Measurements from ENCODE around the gene EXOG.

EXOG gene

DNA sequence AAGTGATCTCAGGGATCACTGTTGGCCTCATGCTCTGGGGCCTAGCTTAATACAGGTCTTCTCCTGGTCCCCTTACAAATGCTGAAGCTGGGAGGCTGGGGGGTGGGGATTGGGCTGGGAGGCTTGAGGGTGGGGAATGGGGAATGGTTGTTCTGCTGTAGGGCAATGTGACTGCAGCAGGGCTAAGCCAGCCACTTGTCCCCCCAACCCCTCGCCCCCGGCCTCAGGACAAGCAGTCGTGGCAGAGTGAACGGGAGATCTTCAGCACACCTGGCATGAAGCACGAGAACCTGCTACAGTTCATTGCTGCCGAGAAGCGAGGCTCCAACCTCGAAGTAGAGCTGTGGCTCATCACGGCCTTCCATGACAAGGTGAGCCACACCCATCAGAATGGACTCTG, 17.2 kb upstream of the EXOG start:
- no peak for DNase-seq (ENCODE audit: low read depth)
- TF ChIP-seq, protein P1, sequence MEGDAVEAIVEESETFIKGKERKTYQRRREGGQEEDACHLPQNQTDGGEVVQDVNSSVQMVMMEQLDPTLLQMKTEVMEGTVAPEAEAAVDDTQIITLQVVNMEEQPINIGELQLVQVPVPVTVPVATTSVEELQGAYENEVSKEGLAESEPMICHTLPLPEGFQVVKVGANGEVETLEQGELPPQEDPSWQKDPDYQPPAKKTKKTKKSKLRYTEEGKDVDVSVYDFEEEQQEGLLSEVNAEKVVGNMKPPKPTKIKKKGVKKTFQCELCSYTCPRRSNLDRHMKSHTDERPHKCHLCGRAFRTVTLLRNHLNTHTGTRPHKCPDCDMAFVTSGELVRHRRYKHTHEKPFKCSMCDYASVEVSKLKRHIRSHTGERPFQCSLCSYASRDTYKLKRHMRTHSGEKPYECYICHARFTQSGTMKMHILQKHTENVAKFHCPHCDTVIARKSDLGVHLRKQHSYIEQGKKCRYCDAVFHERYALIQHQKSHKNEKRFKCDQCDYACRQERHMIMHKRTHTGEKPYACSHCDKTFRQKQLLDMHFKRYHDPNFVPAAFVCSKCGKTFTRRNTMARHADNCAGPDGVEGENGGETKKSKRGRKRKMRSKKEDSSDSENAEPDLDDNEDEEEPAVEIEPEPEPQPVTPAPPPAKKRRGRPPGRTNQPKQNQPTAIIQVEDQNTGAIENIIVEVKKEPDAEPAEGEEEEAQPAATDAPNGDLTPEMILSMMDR (conservative IDR thresholded peaks at IDR 0.05; ENCODE audit: low read length): no peak

DNA sequence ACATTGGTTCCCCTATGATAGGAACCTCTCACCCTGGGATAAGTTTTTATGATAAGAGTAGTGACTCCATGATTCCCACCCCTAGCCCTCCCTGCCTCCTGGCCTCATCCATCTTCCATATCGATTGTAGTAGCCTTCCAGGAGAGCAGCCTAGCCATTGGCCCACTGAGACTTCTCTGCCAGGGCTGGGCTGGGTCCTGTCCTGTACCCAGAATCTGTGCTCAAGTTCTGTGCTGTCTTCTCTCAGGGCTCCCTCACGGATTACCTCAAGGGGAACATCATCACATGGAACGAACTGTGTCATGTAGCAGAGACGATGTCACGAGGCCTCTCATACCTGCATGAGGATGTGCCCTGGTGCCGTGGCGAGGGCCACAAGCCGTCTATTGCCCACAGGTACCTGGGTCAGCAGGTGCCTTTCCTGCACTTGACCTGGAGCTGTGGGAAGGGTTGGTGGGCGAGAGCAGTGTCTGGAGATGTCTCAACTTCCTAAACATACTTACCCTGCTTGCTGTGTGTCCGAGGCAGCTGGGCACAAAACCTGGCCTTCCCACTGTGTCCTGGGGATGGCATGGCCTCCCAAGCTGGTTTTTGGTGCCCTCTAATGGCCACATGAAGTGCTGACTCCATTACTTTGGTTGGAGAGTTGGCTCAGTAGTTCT, 16.6 kb upstream of the EXOG start:
- TF ChIP-seq, protein P1 (conservative IDR thresholded peaks at IDR 0.05; ENCODE audit: low read length): peak; percentile 96
- DNase-seq (ENCODE audit: low read depth): peak; percentile 65
- H3K4me3 ChIP-seq (ENCODE audit: low read length): no peak overlapping the region

More for the DNA sequence above, 17.2 kb upstream of the EXOG start:
- H3K4me3 ChIP-seq (ENCODE audit: low read length): no peak overlapping the region

DNA sequence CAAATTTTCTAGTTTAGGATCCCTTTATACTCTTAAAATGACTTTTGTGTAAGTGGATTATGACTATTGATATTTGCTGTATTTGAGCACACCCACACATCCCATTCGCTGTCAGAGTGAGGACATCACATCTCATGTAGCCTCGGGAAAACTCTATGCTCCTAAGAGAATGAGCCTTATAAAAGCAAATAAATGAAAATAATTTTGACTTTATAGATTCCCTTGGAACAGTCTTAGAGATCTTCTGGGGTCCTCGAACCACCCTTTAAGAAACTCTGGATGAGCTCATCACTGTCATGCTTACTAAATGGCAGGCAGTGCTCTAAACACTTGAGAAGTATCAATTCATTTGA, 16.1 kb upstream of the EXOG start:
- TF ChIP-seq, protein P1 (conservative IDR thresholded peaks at IDR 0.05; ENCODE audit: low read length): no peak
- H3K4me3 ChIP-seq (ENCODE audit: low read length): no peak overlapping the region
- DNase-seq (ENCODE audit: low read depth): no peak

DNA sequence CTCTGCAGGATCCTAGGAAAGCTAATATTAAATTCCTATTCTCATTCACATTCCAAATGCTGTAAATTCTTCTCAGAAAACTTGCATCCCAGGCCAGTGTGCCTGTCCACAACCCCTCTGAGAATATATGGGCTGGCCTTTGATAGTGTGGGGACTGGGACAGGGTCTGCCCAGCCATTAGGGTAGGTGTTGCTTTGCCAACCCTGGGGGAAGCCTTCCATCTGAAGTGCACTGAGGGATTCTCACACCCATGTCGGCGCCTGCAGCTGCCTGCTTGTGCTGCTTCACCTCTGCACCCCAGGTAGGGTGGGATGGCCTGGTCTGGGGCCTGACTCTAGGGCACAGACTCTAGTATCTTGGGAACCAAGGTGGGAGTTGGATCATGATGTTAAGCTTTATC, 15.2 kb upstream of the EXOG start:
- TF ChIP-seq, protein P1 (conservative IDR thresholded peaks at IDR 0.05; ENCODE audit: low read length): no peak
- DNase-seq (ENCODE audit: low read depth): no peak
- no peak overlapping the region for H3K4me3 ChIP-seq (ENCODE audit: low read length)

DNA sequence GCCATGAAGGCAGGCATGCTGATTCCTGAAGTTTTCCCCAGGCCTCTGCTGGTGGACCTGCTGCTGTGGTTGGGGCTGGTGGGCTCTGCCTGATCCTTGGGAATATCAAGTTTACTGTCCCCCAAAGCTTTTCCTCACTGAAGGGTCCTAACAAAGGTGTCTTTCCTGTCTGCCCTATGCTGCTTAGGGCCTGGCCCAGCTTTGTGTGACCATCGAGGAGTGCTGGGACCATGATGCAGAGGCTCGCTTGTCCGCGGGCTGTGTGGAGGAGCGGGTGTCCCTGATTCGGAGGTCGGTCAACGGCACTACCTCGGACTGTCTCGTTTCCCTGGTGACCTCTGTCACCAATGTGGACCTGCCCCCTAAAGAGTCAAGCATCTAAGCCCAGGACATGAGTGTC, 13.2 kb upstream of the EXOG start:
- no peak for DNase-seq (ENCODE audit: low read depth)
- H3K4me3 ChIP-seq (ENCODE audit: low read length): no peak overlapping the region
- TF ChIP-seq, protein P1 (conservative IDR thresholded peaks at IDR 0.05; ENCODE audit: low read length): no peak

DNA sequence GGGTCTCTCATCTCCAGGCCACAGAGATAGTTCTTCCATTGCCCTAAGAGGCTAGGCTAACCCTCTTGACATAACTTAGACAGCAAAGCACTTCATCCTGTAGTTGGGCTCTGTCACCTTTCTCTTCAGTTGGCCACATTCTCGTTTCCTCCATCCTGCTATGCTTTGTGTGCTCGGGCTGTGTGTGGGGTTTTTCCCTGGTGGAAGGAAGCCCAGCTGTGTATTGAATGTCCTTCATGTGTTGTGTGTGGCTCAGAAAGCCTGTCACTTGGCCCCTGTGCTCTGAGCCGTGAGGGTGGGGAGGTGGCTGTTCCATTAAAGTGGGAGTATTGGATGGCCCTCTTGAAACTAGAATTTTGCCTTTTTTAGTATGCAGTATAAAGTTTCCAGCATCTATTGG, 8.8 kb upstream of the EXOG start:
- H3K4me3 ChIP-seq (ENCODE audit: low read length): no peak overlapping the region
- DNase-seq (ENCODE audit: low read depth): no peak
- TF ChIP-seq, protein P1 (conservative IDR thresholded peaks at IDR 0.05; ENCODE audit: low read length): no peak

DNA sequence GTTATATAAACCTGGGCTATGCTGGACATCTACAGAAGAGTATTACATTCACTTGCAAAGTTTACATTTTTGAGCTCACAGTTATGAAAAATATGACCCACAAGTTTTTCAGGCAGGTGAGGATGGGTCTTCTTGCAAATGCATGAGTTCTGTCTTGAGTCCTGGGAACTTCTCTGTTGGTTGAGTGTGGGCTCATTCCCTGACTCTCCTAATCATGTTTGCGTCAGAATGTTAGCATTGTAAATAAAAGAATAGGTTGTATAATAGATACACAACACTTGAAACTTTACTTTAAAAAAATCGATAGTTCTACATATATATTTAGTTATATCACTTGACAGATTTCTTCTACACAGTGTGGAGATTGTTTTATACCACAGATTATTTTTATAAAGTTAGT, 7.2 kb upstream of the EXOG start:
- no peak for DNase-seq (ENCODE audit: low read depth)

More for the DNA sequence above, 7.2 kb upstream of the EXOG start:
- TF ChIP-seq, protein P1 (conservative IDR thresholded peaks at IDR 0.05; ENCODE audit: low read length): no peak
- no peak overlapping the region for H3K4me3 ChIP-seq (ENCODE audit: low read length)
